Fibroblast of the aortic adventitia (primary cell): ENCODE data around the gene NFATC4. TPM values are rescaled to one million over a fixed set of nuclear protein-coding genes. Genes with fewer than 3 reads are reported as not detected.

Experiments
- DNase-seq: peaks from one replicate; pipeline ENCODE4 v3.0.0-alpha.2; 2010; ENCODE audit warnings: low read depth
- H3K4me3 ChIP-seq: 2 replicates; pipeline ENCODE4 v1.5.1; 2011; ENCODE audit warnings: low read depth, mild to moderate bottlenecking, control low read depth, low read length, moderate library complexity
- CTCF ChIP-seq: IDR thresholded peaks from 2 replicates; pipeline ENCODE4 v1.5.1; 2011; ENCODE audit warnings: mild to moderate bottlenecking, low read length, control low read depth, inconsistent platforms; ENCODE audit not compliant: insufficient read depth
- total RNA-seq: library from RNA; depleted of rRNA; stranded (reverse); fragments of >200 nt; gene quantifications from 2 replicates; pipeline ENCODE4 v1.2.3, GENCODE V29; 2012; ENCODE audit warnings: low replicate concordance

The NFATC4 gene
- total RNA-seq, 1 donor = 77.9 TPM

DNA sequence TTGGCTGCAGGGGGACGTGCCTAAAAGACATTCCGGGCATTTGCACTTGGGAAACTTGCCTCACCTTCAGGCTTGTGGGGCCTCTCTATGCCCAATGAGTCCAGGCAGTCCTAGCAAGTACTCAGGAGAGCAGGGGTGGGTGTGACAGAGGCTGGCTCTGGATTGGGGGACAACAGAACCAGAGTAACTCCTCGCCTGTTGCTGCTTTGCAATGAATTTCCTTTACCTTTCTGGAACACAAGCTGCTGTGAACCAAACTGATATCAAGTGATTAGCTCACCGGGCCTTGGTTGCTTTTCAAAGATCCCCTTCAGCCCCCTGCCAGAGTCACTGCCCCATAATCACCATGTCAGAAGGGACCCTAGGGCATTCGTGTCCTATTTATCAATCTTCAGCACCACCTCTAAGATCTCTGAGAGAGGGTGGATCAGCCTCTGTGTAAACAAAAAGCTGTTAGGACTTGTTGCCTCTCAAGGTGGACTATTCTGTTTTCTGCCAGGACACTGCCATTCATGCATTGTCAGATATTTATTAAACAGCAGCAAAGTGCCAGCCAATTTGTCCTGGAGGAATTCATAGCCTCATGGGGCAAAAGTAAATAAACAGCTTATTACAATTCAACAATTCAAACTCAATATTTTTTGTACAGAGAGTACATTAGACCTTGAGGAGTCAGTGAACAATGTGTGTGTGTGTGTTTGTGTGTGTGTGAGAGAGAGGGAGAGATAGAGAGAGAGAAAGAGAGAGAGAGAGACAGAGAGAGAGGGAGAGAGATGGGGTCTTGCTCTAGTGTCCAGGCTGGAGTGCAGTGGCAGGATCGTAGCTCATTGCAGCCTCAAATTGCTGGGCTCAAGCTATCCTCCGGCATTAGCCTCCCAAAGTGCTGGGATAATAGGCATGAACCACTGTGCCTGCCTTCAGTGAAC lies 11.3 kb downstream of the NFATC4 start:
- DNase-seq = no peak
- no peak for TF ChIP-seq CTCF
- no peak overlapping the region for H3K4me3 ChIP-seq

GRCh38 chr14:24379907-24380730 lies 12.1 kb downstream of the NFATC4 start:
- H3K4me3 ChIP-seq = no peak overlapping the region
- DNase-seq = no peak
- no peak for TF ChIP-seq CTCF

DNA sequence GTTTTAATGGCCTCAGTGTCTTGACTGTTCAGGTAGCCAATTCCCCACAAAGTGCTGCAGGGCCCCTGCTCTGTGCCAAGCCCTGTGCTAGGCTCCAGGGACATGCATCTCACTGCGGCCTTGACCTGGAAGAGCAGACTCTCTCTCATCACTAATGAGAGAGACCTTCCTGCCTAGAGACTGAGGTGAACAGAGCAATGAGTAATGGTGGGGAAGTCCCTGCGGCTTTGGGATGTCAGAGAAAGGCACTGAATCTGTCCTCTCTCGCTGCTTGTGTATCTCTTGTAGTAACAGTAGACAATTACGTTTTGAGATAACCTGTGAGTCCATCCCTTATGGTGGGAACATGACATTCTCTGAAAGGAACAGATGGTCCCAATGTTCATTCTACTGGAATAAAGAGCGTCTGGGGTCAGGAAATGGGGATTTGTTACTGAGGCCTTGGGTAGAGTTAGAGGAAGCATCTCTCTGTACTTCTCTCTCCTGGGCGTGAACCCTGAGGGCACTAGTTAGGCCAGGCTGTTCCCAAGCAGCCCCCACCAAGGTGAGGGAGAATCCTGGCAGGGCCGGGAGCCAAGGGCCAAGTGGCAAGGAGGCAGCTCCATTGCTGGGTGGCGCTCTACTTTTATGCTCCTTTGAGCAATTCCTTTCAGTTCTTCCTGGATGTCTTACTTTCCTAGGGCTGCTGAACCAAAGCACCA lies 13.5 kb downstream of the NFATC4 start:
- TF ChIP-seq CTCF = no peak
- DNase-seq = no peak

DNA sequence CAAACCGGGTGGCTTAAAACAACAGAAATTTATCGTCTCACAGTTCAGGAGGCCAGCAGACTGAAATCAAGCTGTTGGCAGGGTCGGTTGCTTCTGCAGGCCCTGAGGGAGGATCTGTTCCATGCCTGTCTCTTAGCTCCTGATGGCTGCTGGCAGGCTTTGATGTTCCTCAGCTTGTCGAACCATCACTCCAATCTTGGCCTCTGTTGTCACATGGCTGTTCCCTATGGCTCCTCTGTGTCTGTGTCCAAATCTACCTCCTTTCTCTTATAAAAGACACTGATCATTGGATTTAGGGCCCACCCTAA lies 14.0 kb downstream of the NFATC4 start:
- TF ChIP-seq CTCF = no peak
- H3K4me3 ChIP-seq = no peak overlapping the region
- no peak for DNase-seq

More for the DNA sequence above, 13.5 kb downstream of the NFATC4 start:
- H3K4me3 ChIP-seq = no peak overlapping the region

- no peak overlapping the region for H3K4me3 ChIP-seq
- no peak for DNase-seq
- TF ChIP-seq CTCF = no peak
Observed at GRCh38 chr14:24384169-24384568, 16.2 kb downstream of the NFATC4 start.

DNA sequence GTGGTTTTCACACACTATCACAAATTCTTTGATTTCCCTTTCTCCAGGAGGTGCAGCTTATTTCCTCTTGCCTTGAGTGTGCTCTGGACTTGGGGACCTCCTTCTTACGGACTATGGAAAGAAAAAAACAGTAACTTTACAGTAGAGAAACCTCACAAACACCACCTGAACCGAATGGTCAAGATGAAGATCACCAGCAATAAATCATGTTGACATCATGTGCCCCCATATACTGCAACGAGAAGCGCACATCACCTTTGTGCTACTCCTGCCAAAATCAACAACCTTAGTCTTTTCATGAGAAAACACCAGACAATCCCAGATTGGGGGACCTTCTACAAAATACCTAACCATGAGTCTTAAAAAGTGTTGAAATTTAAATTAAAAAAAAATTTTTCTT lies 17.5 kb downstream of the NFATC4 start:
- DNase-seq = no peak
- no peak for TF ChIP-seq CTCF
- no peak overlapping the region for H3K4me3 ChIP-seq
